ENCODE measurements around the gene RAB8B. TPM values are rescaled to one million over a fixed set of nuclear protein-coding genes. Genes with fewer than 3 reads are reported as not detected.

RAB8B gene
- total RNA-seq, 2 experiments from 2014 or later, result 115 to 150 TPM

GRCh38 chr15:63294359-63294758, 105.0 kb downstream of the RAB8B start:
- ChIA-PET CTCF (interaction anchor here (0.6 to 1.8 kb wide), 4 partner anchors 16 to 137 kb away, joined by 4 to 6 read pairs (median 4); partner anchors contain the start of gene RPS27L), POLR2A (no interaction called here)
- Mint-ChIP-seq H3K36me3 (ENCODE audit: low read depth) (peaks cover 2% of the 10 kb centered on the region), H3K27ac (no peak overlapping the region), H3K4me1 (peaks cover 2% of the 10 kb centered on the region), H3K4me3 (no peak overlapping the region), H3K9me3 (no peaks in the 10 kb centered on the region), H3K27me3 (no peaks in the 10 kb centered on the region)
- DNase-seq, result no peak

DNA sequence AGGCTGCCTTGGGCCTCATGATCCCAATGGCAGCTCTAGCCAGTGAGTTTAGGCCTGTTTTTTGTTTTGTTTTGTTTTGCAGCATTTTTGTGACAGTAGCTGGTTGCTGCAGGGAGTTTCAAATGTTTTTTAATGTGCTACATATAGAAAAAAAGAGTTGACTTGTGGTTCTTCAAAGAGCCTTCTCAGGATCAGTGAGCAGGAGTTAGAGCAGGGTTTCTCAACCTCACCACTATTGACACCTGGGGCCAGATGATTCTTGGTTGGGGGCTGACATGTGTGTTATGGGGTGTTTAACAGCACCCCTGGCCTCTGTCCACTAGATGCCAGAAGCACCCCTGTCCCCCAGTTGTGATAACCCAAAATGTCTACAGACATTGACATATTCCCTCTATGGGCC, 105.9 kb downstream of the RAB8B start:
- H3K9me3 Mint-ChIP-seq, result no peaks in the 10 kb centered on the region
- POLR2A ChIA-PET, result no interaction called here
- no peak overlapping the region for H3K27ac Mint-ChIP-seq

GRCh38 chr15:63296195-63296594, 106.8 kb downstream of the RAB8B start:
- POLR2A ChIA-PET, result no interaction called here
- H3K27me3 Mint-ChIP-seq, result no peaks in the 10 kb centered on the region
- no peaks in the 10 kb centered on the region for H3K9me3 Mint-ChIP-seq
- H3K4me3 Mint-ChIP-seq, result no peak overlapping the region
- H3K27ac Mint-ChIP-seq, result no peak overlapping the region
- peaks cover 2% of the 10 kb centered on the region for H3K4me1 Mint-ChIP-seq
- no peak for DNase-seq
- CTCF ChIA-PET, result interaction anchor here (0.6 to 1.7 kb wide), 2 partner anchors 29 to 107 kb away, joined by 3 to 4 read pairs; no protein-coding TSS in a partner anchor
- H3K36me3 Mint-ChIP-seq (ENCODE audit: low read depth), result peaks cover 2% of the 10 kb centered on the region

More for the DNA sequence above, 105.9 kb downstream of the RAB8B start:
- Mint-ChIP-seq H3K4me1 (peaks cover 2% of the 10 kb centered on the region), H3K27me3 (no peaks in the 10 kb centered on the region), H3K36me3 (ENCODE audit: low read depth) (peaks cover 2% of the 10 kb centered on the region), H3K4me3 (no peak overlapping the region)
- CTCF ChIA-PET, result interaction anchor here (1.7 to 1.8 kb wide), 2 partner anchors 94 to 107 kb away, joined by 4 to 5 read pairs; no protein-coding TSS in a partner anchor
- no peak for DNase-seq

DNA sequence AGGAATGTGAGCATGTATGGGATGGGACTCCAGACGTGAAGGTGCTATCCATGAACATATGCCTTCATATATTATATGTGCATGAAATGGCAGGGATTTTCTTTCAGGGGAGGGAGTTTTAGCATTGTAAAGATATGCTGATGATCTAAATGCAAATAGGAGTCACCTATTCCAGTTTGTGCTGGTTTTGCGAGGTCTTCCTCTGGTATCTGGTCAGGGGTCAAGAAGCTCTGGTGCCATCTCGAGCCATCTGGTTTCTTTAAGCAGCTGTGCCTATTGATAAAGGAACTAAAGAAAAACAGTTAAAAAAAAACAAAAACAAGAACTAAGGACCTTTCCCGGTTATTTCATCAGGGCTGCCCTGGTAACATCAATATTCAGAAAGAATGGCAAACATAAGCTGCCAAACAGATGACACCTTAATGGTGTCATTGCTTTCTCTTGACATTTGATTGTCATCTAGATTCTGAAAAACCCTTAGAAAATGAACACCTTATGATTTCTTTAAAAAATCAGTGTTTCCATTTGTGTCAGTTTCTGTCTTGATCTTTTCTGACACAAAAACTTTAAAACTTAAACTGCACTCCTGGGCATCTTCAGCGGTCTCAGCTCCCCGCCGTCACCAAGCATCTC, 110.7 kb downstream of the RAB8B start:
- Mint-ChIP-seq H3K27ac (no peak overlapping the region), H3K4me1 (peaks cover 2% of the 10 kb centered on the region), H3K9me3 (no peaks in the 10 kb centered on the region), H3K36me3 (ENCODE audit: low read depth) (peaks cover 4% of the 10 kb centered on the region), H3K27me3 (no peaks in the 10 kb centered on the region), H3K4me3 (no peak overlapping the region)
- POLR2A ChIA-PET, result no interaction called here
- CTCF ChIA-PET, result interaction anchor here (1.5 kb wide), 1 partner anchor 11 kb away, joined by 5 read pairs; no protein-coding TSS in a partner anchor
- no peak for DNase-seq

DNA sequence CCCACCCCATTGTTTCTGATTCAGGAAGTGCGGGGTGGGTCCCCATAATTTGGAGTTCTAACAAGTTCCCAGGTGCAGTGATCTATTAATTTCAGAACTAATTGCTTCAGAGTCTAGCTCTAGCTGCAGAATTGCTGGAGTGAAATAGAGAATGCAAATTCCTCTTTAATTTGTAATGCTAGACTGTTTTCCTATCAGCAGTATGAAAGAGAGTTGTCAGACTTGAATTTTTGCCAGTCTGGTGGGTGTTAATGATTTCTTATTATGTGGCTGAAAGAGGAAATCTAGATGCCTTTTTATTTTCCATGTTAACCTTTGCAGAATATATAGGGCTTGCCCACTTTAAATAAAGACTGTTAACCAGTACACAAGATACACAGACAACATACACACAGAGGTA, 111.7 kb downstream of the RAB8B start:
- DNase-seq, result no peak
- POLR2A ChIA-PET, result no interaction called here
- peaks cover 4% of the 10 kb centered on the region for H3K36me3 Mint-ChIP-seq (ENCODE audit: low read depth)
- no peak overlapping the region for H3K4me3 Mint-ChIP-seq
- no peaks in the 10 kb centered on the region for H3K27me3 Mint-ChIP-seq
- H3K4me1 Mint-ChIP-seq, result peaks cover 2% of the 10 kb centered on the region
- H3K9me3 Mint-ChIP-seq, result no peaks in the 10 kb centered on the region
- CTCF ChIA-PET, result no interaction called here
- no peak overlapping the region for H3K27ac Mint-ChIP-seq

- Mint-ChIP-seq H3K4me3 (no peak overlapping the region), H3K27ac (no peak overlapping the region), H3K27me3 (no peaks in the 10 kb centered on the region), H3K36me3 (ENCODE audit: low read depth) (peaks cover 2% of the 10 kb centered on the region), H3K9me3 (no peaks in the 10 kb centered on the region), H3K4me1 (no peaks in the 10 kb centered on the region)
- DNase-seq, result no peak
- ChIA-PET CTCF (no interaction called here), POLR2A (no interaction called here)
Observed at GRCh38 chr15:63305260-63305659, 115.9 kb downstream of the RAB8B start.

- Mint-ChIP-seq H3K27ac (no peak overlapping the region), H3K36me3 (ENCODE audit: low read depth) (peaks cover 2% of the 10 kb centered on the region), H3K9me3 (no peaks in the 10 kb centered on the region), H3K4me3 (no peak overlapping the region), H3K27me3 (peaks cover 3% of the 10 kb centered on the region), H3K4me1 (no peaks in the 10 kb centered on the region)
- DNase-seq, result no peak
- POLR2A ChIA-PET, result no interaction called here
- CTCF ChIA-PET, result interaction anchor here (0.7 to 1.5 kb wide), 2 partner anchors 9 to 17 kb away, joined by 3 to 4 read pairs; no protein-coding TSS in a partner anchor
Observed at GRCh38 chr15:63306492-63307073, 117.2 kb downstream of the RAB8B start.

GRCh38 chr15:63308491-63308890, 119.1 kb downstream of the RAB8B start:
- Mint-ChIP-seq H3K27ac (no peak overlapping the region), H3K4me1 (no peaks in the 10 kb centered on the region), H3K36me3 (ENCODE audit: low read depth) (no peaks in the 10 kb centered on the region), H3K9me3 (no peaks in the 10 kb centered on the region), H3K27me3 (peaks cover 3% of the 10 kb centered on the region), H3K4me3 (no peak overlapping the region)
- ChIA-PET POLR2A (no interaction called here), CTCF (interaction anchor here (1.1 kb wide), 1 partner anchor 10 kb away, joined by 3 read pairs; no protein-coding TSS in a partner anchor)
- no peak for DNase-seq

DNA sequence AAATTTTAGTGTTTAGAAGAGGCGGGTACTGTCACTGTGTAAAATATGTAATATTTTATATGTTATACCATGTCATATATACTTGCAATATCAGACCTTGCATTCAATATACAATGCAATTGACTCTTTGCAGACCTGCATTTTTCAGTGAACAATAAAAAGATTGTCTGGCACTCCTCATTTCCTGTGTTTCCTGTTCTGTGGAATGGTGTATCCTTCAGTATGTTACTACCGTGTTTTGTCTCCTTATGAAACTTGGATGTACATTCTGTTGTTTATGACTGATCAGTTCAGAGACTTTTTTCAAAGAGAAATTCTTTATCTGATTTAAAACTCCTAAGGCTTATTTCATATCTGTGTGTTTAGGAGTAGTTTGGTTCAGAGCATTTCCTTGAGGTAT, 119.5 kb downstream of the RAB8B start:
- peaks cover 5% of the 10 kb centered on the region for H3K27me3 Mint-ChIP-seq
- ChIA-PET POLR2A (no interaction called here), CTCF (no interaction called here)
- H3K4me1 Mint-ChIP-seq, result no peaks in the 10 kb centered on the region
- H3K36me3 Mint-ChIP-seq (ENCODE audit: low read depth), result no peaks in the 10 kb centered on the region
- no peak for DNase-seq
- H3K4me3 Mint-ChIP-seq, result no peak overlapping the region
- H3K9me3 Mint-ChIP-seq, result no peaks in the 10 kb centered on the region
- H3K27ac Mint-ChIP-seq, result no peak overlapping the region

GRCh38 chr15:63310646-63311045, 121.2 kb downstream of the RAB8B start:
- ChIA-PET CTCF (no interaction called here), POLR2A (no interaction called here)
- DNase-seq, result no peak
- H3K4me3 Mint-ChIP-seq, result no peak overlapping the region
- no peak overlapping the region for H3K27ac Mint-ChIP-seq
- H3K36me3 Mint-ChIP-seq (ENCODE audit: low read depth), result no peaks in the 10 kb centered on the region
- H3K4me1 Mint-ChIP-seq, result no peaks in the 10 kb centered on the region
- H3K27me3 Mint-ChIP-seq, result peaks cover 6% of the 10 kb centered on the region
- no peaks in the 10 kb centered on the region for H3K9me3 Mint-ChIP-seq

- Mint-ChIP-seq H3K4me1 (no peaks in the 10 kb centered on the region), H3K9me3 (no peaks in the 10 kb centered on the region), H3K4me3 (no peak overlapping the region), H3K36me3 (ENCODE audit: low read depth) (no peaks in the 10 kb centered on the region), H3K27ac (no peak overlapping the region), H3K27me3 (peaks cover 6% of the 10 kb centered on the region)
- ChIA-PET CTCF (interaction anchor here (1.2 kb wide), 1 partner anchor 61 kb away, joined by 3 read pairs; no protein-coding TSS in a partner anchor), POLR2A (no interaction called here)
- DNase-seq, result no peak
Observed at GRCh38 chr15:63312286-63312685, 122.9 kb downstream of the RAB8B start.

DNA sequence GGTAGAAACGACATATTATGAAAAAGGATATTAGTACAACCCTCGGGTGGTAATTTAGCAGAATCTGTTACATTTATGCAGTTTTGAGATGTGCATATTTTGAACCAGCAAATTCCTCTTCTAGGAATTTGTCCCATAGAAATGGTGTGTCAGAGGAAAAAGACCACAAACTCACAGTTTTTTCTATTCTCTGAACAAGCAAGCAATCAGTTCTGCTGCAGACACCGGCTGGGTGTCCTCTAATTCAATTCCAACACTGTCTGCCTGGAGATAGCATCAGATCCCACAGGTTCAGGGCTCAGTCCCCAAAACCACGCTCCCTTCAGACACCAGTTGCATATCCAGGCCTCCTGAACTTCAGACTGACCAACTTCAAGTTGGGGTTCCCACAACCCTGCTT, 124.4 kb downstream of the RAB8B start:
- H3K4me3 Mint-ChIP-seq, result no peak overlapping the region
- no peaks in the 10 kb centered on the region for H3K9me3 Mint-ChIP-seq
- ChIA-PET POLR2A (no interaction called here), CTCF (no interaction called here)
- DNase-seq, result no peak
- no peak overlapping the region for H3K27ac Mint-ChIP-seq
- H3K36me3 Mint-ChIP-seq (ENCODE audit: low read depth), result no peaks in the 10 kb centered on the region
- peaks cover 6% of the 10 kb centered on the region for H3K27me3 Mint-ChIP-seq
- no peaks in the 10 kb centered on the region for H3K4me1 Mint-ChIP-seq

GRCh38 chr15:63314409-63314808, 125.0 kb downstream of the RAB8B start:
- Mint-ChIP-seq H3K36me3 (ENCODE audit: low read depth) (no peaks in the 10 kb centered on the region), H3K9me3 (no peaks in the 10 kb centered on the region), H3K27me3 (peaks cover 6% of the 10 kb centered on the region), H3K27ac (no peak overlapping the region), H3K4me1 (no peaks in the 10 kb centered on the region), H3K4me3 (no peak overlapping the region)
- POLR2A ChIA-PET, result no interaction called here
- DNase-seq, result no peak
- CTCF ChIA-PET, result no interaction called here

All from activated CD4-positive, alpha-beta T cell treated with anti-CD3 and anti-CD28 coated beads, Interleukin-2, amount 10 ng/mL, durations not matched to agents 7 days and 5 days (primary cell).